Retina (tissue), 1 donor: ENCODE results near the gene STX16.
A peak's percentile ranks its signal among the peaks of the same experiment; 100 is the strongest.

Source experiments
- DNase-seq: peaks from one replicate; pipeline ENCODE4 v3.0.0-alpha.2; 2016

STX16 gene

DNA sequence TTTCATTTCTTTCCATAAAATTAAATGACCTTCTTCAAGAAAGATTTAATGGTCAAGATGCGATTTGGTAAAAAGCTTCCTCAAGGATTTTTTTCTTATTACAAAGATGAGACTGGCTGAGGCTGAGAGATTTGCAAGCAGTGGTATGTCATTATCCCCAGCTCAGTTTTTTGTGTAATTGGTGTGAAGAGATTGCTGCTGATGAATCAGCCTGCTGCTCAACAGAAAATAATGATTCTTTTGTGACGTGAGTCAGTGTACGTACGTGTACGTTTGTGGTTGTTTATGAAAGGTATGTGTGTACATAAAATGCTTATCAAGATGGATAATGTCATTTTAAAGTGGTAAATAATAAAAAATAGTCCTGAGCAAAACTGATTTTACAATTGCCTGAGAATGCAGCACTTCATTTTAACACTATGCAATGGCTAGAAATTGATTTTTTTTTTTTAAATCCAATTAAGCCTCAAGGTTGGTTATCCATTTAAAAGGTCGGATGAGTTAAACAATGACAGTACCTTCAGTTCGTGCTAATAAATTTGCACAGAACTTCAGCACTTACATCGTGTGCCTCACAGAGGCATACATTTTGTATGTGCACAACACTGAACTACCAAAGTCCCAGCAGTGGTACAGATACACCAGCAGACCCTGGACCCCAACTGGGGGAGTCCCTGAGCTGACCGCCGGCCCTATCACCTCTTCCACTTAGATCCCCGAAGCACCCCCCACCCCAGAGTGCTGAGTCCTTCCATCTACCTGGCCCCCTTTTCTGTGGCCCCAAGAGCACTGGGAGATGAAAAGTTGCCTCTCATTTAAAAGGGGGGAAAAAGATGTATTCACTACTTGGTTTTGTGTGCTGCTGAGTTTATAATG, 31.8 kb downstream of the STX16 start:
- no peak for DNase-seq

DNA sequence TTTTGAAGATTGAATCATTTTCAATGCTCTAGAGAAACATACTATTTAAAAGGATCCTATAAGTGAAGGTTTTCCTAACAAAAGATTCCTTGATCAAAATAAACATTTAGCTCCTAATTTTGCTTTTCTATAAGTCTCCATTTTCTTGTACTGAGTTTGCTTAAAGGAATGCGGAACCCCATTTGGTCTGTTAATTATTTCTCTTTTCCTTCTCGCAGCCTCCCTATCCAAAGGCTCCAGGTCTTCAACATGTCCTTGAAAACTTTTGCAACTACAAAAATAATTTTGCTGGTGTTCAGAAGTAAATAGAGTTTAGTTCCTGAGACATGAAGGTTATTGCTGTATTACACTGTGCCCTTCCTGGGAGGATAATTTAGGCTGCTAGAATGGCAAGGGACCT, 33.2 kb downstream of the STX16 start:
- no peak for DNase-seq

DNA sequence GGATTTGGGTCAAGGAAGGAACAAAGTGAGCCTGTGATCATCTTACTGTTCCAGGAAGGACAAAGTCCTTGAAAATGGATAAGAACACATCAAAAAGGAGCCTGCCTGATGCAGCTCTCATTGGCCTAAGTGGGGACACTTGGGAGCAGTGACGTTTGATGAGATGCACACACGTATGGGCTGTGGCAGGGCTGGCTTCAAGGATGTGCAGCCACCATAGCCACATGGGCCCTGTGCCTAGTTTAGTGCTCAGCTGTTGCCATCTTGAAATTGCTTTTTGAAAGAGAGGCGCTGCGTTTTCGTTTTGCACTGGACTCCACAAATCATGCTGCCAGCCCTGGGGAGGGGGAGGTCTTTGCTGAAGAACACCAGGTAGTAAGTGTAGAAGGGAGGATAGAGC, 34.9 kb downstream of the STX16 start:
- DNase-seq = no peak

DNA sequence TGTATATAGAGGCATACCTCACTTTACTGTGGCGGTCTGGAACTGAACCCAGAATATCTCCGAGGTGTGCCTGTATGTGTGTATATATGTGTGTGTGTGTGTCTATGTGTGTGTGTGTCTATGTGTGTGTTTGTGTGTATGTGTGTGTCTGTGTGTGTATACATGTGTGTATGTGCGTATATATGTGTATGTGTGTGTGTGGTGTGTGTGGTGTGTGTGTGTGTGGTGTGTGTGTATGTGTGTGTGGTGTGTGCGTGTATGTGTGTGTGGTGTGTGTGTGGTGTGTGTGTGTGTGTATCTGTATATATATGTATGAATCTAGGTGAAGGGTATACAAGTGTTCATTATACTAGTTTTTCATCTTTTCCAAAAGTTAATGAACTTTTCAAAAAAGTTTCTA, 37.3 kb downstream of the STX16 start:
- DNase-seq = no peak

DNA sequence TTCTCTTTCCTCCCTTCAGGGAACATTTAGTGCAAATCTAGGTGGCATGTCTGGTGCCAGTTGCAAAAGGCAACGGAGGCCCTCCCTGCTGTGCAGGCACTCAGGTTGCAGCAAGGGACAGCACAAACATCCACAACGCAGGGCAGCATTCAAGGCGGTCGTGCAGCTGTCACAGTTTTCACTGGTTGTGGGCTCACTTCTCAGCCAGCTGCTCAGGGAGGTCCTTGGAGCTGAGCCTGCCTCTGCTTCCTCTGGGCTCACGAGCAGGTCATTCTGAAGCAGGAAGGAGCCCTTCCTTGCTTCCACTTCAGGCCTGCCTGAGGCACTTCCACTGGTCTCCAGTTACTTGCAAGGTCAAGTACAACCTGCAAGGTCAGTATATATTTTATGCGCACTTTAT, 37.8 kb downstream of the STX16 start:
- no peak for DNase-seq

DNA sequence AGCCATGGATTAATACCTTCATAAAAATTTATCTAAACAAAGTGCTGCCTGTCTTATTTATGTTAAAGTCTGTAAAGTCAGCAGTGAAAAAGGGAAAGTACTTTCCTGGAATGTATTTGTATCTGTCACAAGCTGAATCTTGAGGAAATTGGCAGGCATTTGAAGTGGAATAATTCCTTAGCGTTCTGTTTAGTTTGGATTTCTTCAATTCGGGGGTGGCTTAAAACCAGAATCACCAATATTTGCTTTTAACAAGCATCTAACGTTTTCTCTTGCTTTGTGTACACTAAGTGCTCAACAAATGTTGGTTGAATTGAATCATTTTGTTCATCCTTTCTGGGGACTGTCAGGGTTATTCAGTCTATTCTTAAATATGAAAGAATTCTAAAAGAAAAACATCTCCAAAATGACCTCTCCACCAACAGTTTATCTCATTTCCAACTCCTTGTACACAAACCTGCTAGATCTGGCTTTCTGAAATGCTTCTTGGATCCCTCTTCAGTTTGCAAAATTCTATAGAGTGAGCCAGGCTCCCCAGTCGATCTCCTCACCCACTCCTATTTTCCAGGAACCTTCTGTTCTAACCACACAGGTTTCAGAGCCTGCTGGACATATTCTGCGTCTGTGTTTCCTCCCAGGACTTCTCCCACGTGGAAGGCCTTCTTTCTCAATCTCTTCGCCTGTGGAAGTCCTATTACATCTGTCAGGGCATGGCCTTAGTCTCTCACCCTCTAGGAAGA, 39.5 kb downstream of the STX16 start:
- DNase-seq = no peak

DNA sequence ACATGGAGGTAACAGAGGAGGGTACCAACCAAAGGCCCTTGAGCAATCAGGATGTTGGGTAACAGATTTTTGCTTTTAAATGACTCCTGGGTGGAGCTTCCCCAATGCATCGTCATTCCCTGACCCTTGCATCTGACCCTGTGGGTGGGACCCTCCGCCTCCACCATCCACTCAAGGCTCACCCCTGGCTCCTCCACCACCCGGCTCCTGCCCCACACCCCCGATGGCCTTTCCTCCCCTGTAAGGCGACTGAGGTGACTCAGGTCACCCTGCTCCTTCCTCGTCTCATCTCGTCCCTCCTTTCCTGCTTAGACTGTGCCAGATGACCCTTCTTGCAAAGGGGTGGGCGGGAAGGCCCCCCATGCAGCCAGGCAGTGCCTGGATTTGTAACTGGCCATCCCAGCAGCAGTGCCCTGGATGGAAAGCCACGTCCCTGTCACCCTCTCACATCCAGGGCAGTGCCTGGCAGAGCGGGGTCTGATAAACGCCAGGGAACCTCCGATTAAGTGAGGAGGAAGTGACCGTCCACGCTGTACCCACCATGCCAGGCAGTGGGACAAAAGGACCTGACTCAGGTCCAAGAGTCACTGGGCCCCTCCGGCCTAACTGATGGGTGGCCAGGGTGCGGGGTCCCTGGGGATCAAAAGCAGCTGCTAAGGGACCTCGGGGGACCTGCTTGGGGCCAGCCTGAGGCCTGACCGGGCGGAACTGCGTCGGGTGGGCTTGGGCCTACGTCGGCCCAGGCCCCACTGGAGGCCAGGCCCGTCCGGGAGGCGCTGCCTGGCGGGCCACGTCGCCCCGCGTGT, 40.9 kb downstream of the STX16 start:
- peak; percentile 33 for DNase-seq

DNA sequence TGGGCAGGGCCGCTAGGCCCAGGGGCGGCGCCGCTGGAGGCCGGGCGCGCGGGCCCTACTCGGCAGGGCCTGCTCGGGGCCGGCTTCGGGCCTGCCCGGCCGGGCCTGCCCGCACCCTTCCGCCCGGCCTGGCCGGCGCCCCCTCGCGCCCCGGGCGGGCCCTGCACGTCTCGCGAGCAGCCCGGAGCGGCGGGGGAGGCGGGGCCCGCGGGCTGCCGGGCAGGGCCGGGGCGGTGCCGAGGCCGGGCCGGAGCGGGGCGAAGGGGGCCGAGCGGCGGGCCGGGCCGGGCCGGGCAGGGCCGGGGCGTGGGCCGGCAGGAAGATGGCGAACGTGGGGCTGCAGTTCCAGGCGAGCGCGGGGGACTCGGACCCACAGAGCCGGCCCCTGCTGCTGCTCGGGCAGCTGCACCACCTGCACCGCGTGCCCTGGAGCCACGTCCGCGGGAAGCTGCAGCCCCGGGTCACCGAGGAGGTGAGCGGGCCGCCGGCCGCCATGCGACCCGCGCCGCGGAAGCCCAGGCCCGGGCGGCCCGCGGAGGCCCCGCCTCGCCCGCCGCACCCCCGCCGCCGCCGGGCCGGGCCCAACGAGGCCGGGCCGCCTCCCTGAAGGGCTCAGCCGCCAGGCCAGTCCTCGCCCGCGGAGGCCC, 41.6 kb downstream of the STX16 start, which contains the start of gene NPEPL1:
Gene NPEPL1, plus strand, starts transcription at position 222 of the 647 bp plus-strand sequence. Its CDS starts 101 bp downstream, at position 323.
- DNase-seq = peak; percentile 34

DNA sequence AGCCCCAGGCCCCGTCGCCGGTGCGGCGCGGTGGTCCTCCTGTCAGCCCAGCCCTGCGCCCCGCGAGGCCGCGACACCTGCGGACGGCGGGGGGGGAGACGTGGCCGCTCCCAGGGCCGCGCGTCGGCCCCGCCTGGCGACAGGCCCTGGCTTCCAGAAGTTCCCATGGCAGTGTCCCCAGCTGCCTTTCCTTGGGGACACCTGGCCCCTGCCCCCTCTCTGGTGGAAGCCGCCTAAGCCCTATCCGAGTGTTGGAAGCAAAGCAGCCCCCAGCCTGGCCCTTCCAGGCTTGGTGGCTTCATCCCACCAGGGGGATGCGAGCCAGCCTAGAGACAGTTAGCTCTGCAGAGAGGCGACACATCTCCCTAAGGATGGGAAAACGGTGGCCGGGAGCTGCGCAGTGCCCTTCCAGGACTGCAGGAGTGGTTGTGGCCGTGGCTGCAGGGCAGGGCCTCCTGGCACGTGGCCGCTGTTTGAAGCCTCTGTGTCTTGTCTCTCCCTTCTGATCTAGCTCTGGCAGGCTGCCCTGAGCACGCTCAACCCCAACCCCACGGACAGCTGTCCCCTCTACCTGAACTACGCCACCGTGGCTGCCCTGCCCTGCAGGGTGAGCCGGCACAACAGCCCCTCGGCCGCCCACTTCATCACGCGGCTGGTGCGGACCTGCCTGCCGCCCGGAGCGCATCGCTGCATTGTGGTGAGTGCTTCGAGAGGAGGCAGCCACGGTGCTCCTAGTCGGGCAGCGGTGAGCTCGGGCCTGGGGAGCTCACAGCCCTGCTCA, 42.3 kb downstream of the STX16 start:
- peak; percentile 64 for DNase-seq

DNA sequence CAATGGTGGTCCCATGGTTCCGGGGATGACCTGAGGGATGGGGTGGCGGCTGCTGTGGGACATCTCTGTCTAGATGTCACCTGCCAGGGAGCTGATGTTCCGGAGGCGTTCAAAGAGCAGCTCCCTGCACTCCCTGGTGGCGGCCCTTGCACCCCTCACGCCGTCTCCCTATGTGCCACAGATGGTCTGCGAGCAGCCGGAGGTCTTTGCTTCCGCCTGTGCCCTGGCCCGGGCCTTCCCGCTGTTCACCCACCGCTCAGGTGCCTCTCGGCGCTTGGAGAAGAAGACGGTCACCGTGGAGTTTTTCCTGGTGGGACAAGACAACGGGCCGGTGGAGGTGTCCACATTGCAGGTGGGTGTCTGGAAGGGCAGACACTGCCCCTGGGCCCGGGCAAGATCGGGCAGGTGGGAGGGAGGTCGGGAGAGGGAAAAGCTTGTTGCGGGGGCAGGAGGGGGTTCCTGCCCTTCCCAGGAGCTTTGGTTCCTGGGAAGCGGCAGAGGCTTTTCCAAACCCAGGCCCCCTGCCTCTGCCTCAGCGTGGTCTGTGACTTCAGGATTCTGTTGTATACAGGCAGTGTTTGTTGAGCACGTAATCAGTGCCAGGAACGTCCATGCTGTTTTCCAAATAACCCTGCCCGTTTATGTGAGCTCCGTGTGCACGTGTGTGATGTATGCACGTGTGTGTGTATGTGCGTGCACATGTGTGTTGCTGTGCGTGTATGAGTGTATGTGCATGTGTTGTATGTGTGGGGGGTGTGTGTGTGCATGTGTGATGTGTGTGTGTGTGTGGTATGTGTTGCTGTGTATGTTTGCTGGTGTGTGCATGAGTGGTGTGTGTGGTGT, 43.4 kb downstream of the STX16 start:
- no peak for DNase-seq

DNA sequence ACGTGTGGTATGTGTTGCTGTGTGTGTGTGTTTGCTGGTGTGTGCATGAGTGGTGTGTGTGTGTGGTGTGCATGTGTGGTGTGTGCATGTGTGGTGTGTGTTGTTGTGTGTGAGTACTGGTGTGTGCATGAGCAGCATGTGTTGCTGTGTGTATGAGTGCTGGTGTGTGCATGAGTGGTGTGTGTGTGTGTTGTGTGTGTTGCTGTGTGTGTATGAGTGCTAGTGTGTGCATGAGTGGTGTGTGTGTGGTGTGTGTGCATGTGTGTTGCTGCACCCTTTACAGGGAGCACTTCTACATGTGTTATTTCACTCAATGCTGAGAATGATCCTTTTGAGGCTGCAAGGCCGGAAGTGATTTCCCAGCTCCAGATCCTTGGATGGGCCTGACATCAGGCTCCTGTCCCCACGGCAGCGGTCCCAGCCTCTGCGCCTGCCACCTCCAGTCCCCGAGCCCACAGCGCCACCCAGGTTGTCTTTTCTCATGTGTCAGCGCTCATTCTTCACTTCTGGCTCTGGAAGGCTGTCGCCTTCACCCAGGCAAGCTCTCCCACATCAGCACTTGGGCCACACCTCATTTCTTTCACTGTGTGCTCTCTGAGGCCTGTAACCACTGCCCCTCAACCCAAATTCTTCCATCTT, 44.1 kb downstream of the STX16 start:
- no peak for DNase-seq

DNA sequence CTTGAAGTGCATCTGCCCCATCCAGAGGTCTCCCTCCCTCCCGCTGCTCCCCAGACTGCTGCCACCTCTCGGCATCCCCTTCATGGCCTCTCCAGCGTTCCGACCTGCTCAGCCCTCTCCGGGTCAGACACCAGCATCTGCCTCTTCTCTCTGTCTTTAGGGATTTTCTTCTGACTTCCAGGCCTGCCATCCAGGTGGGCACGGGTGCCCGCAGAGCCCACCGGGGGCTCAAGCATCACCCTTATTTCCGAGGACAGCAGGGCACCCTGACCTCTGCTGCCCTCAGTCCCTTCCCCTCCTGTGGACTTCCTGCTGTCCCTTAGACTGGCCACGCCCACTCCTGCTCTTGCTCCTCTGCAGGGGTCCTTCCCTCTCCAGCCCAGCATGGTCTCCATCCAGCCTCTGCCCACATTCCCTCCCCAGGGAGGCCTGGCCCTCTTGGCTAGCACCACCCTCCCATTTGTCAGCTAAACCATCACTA, 44.9 kb downstream of the STX16 start:
- no peak for DNase-seq

DNA sequence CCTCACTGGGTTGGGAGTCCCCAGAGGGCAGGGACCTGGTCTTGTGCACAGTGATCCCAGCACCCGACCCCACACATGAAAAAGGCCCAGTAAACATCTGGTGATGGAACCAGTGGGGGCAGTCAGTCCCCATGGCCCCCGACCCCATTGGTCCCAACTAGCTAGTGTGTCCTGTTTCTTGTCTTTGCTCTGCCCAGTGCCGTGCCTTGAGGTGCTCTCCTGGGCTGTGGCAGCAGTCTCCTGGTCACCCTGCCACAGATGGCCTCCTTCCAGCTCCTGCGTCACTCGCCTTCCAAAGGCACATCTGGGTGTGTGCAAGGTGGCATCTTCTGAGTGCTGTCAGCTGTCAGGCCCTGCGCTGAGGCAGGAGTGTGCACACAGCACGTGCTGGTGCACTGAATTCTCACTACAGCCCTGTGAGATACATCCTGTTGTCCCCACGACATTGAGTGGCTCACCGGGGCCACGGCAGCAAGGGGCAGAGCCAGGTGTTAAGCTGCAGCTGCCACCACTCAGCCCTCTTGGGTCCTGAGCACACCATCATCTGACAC, 45.4 kb downstream of the STX16 start:
- DNase-seq = no peak

DNA sequence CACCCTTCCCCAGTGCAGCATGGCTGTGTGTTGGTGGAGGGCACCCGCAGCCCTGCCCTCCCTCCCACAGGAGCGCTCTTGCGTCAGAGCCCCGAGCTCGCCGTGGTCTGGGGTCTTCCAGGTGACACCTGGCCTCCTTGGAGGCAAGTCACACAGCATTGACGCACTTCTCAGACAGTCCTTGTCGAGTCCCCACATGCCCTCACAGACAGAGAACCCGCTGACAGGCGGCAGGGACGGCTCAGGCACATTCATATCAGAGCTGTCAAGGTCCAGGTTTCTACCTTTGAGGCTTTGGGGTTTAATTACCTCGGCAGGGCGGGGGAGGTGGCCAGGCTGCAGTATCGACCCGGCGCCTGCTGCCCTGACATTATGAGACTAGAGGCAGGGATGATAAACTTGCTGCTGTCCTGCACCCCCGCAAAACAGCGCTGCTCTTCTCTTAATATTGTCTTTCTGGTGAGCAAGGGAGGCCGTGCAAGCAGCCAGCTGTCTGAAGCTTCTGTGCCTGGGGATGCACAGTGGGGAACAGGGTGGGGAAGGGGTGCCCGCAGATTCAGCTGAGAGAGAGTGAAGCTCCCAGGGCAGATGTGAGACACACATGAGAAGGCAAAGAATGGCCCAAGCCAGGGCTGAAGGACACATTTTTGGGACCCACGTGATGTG, 46.3 kb downstream of the STX16 start:
- no peak for DNase-seq

DNA sequence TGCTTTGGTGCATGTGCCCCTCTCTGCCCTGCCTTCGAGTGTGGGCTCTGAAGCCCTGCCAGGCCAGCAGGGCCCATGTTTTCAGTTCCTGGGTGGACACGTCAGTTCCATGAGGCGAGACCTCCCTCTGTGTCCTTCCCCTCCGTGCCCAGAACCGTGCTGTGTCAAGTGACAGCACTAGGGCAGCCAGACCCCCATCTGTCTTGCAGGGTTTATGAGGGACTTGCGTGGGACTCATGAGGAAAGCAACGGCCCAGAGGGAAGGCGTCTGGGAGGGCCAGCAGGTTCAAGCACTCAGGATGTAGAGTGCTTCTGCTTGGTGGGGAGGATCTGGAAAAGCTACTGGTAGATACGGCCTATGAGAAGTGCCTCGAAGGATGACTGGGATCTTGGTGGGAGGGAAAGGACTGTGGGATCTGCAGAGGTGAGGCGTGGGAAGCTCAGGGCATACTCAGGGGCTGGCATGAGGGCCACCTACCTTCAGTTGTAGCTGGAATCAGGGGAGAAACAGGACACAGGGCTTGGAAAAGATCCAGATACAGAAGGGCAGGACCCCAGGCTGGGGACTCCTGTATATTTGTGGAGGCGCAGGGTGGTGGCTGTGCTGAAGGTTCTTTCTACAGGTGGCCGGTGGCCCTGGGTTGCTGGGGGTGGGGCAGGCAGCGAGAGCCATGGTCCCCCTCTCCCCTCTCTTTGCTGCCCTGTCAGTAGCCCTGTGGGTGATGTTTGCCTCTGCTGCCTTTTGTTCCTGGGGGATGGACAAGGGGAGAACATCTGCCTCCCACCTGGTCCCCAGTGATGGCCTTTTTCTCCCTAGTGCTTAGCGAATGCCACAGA, 47.0 kb downstream of the STX16 start:
- no peak for DNase-seq

DNA sequence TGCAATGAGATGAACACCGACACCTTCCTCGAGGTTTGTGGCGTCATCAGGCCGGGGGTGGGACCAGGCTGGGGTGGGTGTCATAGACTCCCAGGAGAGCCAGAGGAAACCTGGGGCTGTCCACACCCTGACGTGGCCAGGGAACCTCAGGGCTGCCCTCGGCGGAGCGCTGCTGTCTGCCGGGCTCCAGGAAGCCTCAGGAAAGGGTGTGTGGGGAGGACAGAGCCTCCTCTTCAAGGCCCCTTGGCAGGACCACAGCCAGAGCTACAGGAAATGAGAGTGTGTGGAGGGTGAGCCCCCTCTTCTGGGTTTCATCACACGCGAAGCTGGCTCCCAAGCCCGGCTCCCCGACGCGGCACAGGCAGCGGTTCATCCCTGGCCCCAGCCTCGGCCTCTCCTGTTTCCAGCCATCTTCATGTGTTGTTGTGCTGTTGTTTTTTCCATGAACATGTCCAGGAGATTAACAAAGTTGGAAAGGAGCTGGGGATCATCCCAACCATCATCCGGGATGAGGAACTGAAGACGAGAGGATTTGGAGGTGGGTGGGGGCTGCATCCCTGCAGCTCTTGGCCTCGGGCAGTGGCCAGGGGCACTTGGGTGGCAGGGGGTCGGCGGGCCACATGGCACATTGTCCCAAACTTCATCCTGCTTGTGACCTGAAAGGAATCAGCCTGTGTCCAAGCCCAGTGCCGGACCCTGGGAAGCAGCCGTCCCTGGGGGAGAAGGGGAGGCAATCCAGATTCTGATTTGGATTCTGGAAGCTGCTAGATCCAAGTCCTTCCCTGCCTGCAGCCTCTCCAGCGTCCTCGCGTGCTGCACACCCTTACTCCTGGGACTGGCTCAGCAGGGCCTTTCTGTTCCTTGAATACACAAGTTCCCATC, 47.9 kb downstream of the STX16 start:
- DNase-seq = no peak

DNA sequence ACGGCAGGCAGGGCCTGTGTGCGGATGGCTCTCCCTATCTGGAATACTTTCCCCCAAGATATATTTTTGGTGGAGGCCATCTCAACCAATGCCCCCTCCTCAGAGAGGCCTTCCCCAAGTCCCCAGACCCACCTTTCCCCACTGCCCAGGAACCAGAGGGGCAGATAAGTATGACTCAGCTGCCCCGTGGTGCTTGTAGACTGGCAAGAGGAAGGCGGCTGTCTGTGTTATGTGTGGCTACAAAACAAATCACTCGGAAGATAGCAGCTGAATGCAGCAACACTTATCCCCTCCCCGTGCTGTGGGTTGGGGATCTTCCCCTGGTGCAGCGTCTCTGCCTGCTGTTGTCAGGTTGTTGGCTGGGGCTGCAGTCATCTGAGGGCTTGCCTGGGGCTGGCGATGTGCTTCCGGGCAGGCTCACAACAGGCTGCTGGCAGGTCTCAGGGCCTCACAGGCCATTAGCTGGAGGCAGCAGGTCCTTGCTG, 48.6 kb downstream of the STX16 start:
- no peak for DNase-seq
